ENCODE data around the gene NPC2.

NPC2 gene

GRCh38 chr14:74518221-74518620 lies 25.1 kb upstream of the NPC2 start:
- TF ChIP-seq, protein P1, sequence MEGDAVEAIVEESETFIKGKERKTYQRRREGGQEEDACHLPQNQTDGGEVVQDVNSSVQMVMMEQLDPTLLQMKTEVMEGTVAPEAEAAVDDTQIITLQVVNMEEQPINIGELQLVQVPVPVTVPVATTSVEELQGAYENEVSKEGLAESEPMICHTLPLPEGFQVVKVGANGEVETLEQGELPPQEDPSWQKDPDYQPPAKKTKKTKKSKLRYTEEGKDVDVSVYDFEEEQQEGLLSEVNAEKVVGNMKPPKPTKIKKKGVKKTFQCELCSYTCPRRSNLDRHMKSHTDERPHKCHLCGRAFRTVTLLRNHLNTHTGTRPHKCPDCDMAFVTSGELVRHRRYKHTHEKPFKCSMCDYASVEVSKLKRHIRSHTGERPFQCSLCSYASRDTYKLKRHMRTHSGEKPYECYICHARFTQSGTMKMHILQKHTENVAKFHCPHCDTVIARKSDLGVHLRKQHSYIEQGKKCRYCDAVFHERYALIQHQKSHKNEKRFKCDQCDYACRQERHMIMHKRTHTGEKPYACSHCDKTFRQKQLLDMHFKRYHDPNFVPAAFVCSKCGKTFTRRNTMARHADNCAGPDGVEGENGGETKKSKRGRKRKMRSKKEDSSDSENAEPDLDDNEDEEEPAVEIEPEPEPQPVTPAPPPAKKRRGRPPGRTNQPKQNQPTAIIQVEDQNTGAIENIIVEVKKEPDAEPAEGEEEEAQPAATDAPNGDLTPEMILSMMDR (IDR thresholded peaks at IDR 0.05; ENCODE audit: extremely low read depth, missing control alignments) = no peak
- DNase-seq (ENCODE audit: low spot score) = no peak

- TF ChIP-seq, protein P1 (IDR thresholded peaks at IDR 0.05; ENCODE audit: extremely low read depth, missing control alignments) = no peak
- no peak for DNase-seq (ENCODE audit: low spot score)
Measured at GRCh38 chr14:74517731-74518130, 24.6 kb upstream of the NPC2 start.

DNA sequence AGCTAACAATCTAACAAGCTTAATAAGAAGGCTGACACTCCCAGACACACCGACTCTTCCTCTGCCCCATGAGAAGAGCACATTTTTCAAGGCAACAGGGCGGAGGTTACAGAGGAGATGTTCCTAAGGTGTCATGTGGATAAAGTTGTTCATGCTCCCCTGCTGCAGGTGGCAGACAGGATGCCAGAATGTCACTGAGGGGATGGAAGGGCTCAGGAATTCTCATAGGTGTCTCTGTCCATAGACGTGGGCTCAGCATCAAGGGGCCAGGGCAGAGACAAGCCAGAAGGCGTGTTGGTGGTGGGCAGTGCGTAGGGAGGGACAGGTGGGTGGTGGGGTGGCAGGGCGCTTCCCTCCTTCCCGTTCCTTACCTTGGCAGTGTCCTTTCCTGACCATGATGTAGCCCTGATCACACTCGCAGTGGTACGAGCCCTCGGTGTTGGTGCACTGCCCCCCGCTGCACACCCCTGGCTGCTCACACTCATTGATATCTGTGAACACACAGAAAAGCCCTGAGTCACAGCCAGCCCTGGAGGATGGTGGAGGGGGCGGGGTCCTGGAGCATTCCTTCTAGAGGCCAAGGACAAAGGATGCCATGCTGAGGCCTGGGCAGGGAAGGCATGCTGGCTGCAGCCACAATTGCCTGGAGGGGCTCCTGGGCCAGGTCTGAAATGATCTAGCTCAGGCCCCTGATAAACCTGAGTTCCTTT lies 23.5 kb upstream of the NPC2 start:
- TF ChIP-seq, protein P1 (IDR thresholded peaks at IDR 0.05; ENCODE audit: extremely low read depth, missing control alignments) = no peak
- DNase-seq (ENCODE audit: low spot score) = no peak

DNA sequence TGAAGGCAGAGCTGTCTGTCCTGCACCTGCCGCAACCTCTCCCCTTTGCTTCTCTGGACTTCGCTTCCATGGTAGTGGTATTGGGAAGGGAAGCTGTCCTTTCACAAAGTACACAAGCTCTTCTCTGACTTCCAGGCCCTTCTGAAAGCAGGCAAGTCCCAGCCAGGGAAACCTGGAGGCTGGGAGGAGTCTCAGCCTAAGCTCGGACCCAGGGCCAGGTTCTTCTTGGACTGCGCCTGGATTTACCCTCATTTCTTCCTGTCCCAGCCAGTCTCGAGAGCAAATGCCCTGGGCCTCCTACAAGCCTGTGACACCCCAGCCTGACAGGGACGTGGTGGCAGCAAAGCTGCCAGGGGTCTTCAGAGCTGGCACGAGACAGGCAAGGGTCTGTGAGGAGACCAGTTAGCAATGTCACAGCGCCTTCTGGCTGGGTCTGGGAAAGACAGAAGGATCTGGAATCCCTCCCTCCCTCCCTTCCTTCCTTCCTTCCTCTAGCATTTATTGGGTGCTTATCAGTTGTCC lies 22.8 kb upstream of the NPC2 start:
- no peak for DNase-seq (ENCODE audit: low spot score)
- TF ChIP-seq, protein P1 (IDR thresholded peaks at IDR 0.05; ENCODE audit: extremely low read depth, missing control alignments) = no peak

DNA sequence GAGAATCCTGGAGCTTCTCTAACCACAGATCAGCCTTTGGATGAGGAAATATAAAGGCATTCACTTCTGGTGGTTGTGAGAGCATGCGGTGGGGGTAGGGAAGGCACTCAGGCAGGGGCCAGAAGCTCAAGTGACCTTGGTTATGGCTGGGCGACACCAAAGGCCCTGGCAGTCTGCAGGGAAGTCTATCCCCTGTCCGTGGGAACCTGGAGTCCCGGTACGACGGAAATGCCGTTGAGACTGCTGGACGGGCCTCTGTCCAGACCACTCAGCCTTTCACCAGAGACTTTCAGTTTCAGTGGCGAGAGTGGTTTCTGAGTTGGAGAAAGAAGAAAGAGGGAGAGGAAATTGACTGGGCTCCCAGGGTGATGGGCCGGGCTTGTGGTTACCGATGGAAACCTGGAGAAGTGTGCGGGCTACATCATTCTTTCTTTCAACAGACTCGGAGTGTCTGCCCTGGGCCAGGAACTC lies 21.4 kb upstream of the NPC2 start:
- DNase-seq (ENCODE audit: low spot score) = peak; percentile 28
- TF ChIP-seq, protein P1 (IDR thresholded peaks at IDR 0.05; ENCODE audit: extremely low read depth, missing control alignments) = no peak

DNA sequence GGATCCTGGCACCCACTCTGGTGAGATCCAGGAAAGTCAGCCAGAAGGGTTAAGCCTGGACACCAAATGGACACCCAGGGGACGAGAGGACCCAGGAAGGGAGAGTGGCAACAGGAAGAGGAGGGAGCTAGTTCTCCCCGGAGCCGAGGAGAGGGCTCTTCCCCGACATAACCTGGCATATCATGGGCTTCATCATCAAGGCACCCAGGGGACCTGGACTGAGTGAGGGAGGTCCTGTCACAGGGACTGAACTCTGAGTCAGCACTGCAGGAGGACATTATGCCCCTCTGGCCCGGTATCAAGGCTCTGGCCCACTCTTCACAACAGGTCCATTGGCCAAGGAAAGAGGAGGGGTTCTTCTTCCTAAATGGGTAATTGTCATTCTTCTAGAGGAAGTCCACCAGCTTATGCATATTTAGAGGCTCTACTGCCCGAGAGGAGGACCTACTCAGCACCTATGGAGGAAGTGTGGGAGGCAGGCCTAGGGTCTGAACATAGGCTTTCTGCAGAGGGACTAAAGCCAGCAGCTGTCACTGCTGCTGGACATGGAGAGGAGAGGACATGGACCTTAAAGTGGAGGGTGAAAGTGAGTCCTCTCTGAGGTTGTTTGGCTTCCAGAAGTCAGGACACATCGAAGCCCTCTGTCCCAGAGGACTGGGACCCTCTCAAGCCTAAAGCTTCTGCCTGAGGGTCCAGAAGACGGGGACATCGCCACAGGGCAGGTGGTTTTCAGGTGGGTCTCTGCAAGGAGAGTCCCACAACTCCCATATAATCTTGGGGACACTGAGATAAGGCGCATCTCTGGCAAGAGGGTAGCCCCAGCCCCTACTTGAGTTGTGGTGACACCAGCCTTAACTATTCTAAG lies 19.1 kb upstream of the NPC2 start:
- TF ChIP-seq, protein P1 (IDR thresholded peaks at IDR 0.05; ENCODE audit: extremely low read depth, missing control alignments) = no peak
- no peak for DNase-seq (ENCODE audit: low spot score)

DNA sequence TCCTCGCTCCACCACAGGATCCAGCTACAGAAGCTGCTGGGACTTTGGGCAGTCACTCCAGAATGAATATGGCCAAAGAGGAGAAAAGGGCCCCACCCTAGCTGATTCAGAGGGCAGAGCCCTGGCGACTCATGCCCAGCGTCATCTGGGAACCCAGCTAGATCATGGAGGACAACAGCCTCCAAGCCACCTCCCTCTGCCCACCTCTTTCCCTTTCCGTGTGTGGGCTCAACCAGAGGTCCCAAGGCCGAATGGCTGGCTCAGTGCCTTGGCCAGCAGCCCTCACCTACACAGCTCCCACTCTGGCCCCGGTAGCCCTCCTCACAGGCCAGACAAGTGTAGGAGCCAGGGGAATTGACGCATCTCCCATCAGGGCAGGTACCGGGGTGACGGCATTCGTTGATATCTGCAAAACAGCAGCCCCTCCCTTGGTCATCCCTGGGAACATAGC lies 17.9 kb upstream of the NPC2 start:
- no peak for DNase-seq (ENCODE audit: low spot score)

More for the DNA sequence above, 17.9 kb upstream of the NPC2 start:
- TF ChIP-seq, protein P1 (IDR thresholded peaks at IDR 0.05; ENCODE audit: extremely low read depth, missing control alignments) = no peak
